Mucosa of stomach (tissue), 1 donor: ENCODE data around the gene VWCE.

Experiments used
- H3K27me3 ChIP-seq: one replicate; pipeline ENCODE4 v1.7.0; 2013; ENCODE audit warnings: mild to moderate bottlenecking, low read length; ENCODE audit not compliant: control insufficient read depth, insufficient read depth
- H3K36me3 ChIP-seq: one replicate; pipeline ENCODE4 v1.7.0; 2013; ENCODE audit warnings: low read length; ENCODE audit not compliant: control insufficient read depth, insufficient read depth
- H3K4me1 ChIP-seq: one replicate; pipeline ENCODE4 v1.7.0; 2013; ENCODE audit warnings: mild to moderate bottlenecking, low read length; ENCODE audit not compliant: control insufficient read depth, insufficient read depth
- H3K4me3 ChIP-seq: one replicate; pipeline ENCODE4 v1.7.0; 2013; ENCODE audit warnings: low read length
- H3K9ac ChIP-seq: one replicate; pipeline ENCODE4 v1.7.0; 2013; ENCODE audit warnings: mild to moderate bottlenecking, low read length, moderate library complexity
- H3K9me3 ChIP-seq: one replicate; pipeline ENCODE4 v1.7.0; 2013; ENCODE audit warnings: mild to moderate bottlenecking, low read length, moderate library complexity; ENCODE audit not compliant: control insufficient read depth
- donor health status: Pancreatic carcinoma.

VWCE gene, protein sequence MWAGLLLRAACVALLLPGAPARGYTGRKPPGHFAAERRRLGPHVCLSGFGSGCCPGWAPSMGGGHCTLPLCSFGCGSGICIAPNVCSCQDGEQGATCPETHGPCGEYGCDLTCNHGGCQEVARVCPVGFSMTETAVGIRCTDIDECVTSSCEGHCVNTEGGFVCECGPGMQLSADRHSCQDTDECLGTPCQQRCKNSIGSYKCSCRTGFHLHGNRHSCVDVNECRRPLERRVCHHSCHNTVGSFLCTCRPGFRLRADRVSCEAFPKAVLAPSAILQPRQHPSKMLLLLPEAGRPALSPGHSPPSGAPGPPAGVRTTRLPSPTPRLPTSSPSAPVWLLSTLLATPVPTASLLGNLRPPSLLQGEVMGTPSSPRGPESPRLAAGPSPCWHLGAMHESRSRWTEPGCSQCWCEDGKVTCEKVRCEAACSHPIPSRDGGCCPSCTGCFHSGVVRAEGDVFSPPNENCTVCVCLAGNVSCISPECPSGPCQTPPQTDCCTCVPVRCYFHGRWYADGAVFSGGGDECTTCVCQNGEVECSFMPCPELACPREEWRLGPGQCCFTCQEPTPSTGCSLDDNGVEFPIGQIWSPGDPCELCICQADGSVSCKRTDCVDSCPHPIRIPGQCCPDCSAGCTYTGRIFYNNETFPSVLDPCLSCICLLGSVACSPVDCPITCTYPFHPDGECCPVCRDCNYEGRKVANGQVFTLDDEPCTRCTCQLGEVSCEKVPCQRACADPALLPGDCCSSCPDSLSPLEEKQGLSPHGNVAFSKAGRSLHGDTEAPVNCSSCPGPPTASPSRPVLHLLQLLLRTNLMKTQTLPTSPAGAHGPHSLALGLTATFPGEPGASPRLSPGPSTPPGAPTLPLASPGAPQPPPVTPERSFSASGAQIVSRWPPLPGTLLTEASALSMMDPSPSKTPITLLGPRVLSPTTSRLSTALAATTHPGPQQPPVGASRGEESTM

DNA sequence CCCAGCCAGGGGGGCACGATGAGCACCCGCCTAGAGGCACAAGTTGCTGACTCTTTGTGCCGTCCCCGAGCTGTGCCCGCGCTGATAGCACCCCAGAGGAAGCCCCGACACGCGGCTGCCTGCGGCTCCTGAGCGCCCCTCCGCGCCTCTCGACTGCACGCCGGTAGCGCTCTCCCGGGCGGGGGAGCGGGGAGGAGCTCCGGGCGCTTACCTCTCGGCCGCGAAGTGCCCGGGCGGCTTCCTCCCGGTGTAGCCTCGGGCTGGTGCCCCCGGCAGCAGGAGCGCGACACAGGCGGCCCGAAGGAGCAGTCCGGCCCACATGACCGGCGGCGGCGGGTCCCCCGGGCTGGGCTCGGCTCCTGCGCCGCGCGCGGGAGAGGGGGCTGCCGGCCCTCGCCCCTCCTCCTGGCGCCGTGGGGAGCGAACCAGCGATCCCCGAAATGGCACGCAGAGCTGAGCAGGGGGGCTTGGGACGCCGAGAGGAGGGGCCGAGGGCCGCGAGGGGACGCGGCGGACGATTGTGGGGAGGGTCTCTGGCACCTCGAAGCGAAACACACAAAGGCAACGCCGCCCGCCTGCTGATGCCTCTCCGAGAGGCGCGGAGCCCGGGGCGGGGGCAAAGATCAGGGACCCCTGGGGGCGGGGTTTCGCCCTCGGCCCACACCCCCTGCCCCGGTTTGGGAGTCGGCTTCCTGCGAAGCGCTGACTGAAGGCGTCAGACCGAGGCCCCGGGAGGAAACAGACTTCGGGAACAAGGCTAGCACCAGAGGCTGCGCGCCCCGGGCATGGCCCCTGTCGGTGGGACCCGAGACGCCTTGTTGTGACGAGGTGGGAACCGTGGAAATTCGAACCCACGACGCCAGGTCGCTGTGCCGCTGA is at the start of gene VWCE:
Gene VWCE (minus strand): TSS at position 600 of the 879 bp plus-strand sequence. CDS start 279 bp downstream, at position 321.
- Histone ChIP-seq H3K4me1 (peaks cover 17% of the 10 kb centered on the region), H3K27me3 (peaks cover 28% of the 10 kb centered on the region), H3K36me3 (peaks cover 5% of the 10 kb centered on the region), H3K4me3 (peak within 1 kb of the TSS; percentile 50), H3K9ac (peak within 1 kb of the TSS; percentile 63), H3K9me3 (no peaks in the 10 kb centered on the region)

DNA sequence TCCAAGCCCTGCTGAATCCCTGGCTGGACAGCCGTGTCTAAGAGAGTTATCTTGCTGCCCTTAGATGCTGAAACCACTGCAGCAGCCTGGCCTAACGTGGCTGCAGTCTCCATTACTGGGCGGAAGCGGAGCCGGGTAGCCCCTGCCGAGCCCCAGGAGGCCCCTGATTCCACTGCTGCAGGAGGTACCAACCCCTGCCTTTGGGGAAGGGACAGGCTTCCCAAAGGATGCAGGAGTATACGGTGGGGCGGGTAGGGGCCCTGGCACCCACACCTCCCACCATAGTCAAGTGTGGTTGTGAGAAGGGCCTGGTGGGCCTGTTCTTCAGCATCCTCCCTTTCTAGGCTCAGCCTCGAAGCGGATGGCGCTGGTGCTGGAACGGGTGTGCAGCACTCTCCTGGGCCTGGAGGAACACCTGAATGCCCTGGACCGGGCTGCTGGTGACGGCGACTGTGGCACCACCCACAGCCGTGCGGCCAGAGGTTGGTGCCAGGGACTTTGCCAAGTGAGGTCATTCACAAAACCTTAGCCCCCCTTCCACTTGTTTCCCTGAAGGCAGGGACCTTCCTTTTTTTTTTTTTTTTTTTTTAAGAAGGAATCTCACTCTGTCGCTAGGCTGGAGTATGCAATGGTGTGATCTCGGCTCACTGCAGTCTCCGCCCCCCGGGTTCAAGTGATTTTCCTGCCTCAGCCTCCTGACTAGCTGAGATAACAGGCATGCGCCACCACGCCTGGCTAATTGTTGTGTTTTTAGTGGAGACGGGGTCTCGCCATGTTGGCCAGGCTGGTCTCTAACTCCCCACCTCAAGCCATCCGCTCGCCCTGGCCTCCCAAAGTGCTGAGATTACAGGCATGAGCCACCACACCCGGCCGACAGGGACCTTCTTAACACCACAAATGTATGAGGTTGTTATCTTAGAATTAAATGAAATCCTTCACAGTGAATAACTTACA is 49.0 kb upstream of the VWCE start:
- H3K27me3 ChIP-seq, result no peaks in the 10 kb centered on the region
- no peak overlapping the region for H3K4me3 ChIP-seq
- peaks cover 10% of the 10 kb centered on the region for H3K36me3 ChIP-seq

DNA sequence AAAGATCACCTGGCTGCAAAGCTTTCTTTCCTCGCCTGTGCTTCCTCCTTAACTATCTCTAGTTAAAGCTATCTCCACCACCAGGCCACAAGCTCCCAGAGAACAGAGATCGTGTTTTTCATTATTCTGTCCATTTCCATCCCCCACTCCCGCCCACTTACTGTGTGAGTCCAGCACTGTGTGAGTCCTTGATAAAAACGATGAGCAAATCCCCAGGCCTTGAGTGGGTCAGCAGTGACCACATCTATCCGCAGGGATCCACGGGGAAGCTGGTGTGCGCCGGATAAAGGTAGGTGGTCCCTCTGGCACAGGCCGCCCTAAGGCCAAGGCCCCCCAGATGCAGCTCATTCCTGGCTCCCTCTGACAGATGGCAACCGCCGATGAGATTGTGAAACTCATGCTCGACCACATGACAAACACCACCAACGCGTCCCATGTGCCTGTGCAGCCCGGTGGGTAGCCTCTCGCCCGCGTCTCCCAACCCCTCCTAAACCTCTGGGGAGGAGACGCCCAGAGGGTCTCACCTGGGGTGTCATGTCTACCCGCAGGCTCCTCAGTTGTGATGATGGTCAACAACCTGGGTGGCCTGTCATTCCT is 47.2 kb upstream of the VWCE start:
- Histone ChIP-seq H3K9ac (no peak overlapping the region), H3K4me3 (no peak overlapping the region), H3K36me3 (peaks cover 5% of the 10 kb centered on the region), H3K27me3 (no peaks in the 10 kb centered on the region), H3K9me3 (no peaks in the 10 kb centered on the region), H3K4me1 (peaks cover 15% of the 10 kb centered on the region)

More for the DNA sequence above, 49.0 kb upstream of the VWCE start:
- Histone ChIP-seq H3K9me3 (no peaks in the 10 kb centered on the region), H3K4me1 (peaks cover 24% of the 10 kb centered on the region), H3K9ac (no peak overlapping the region)

DNA sequence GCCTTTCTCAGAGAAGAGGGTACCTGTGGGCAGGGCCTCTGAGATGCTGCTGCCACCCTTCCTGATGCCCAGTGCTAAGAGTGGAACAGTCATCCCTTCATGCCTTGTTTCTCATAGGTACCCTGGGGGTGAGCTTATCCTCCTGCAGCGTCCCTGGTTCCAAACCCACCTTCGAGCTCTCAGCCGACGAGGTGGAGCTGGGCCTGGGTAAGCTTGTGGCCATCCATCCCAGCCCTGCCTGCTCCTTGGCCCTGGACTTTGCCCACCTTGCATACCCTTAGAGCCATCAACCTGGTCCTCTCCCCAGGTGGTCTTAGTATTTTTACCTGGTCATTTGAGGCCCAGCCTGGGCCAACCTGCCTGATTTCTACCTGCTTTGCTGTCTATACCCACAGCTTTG is 46.6 kb upstream of the VWCE start:
- H3K4me1 ChIP-seq, result peaks cover 13% of the 10 kb centered on the region
- H3K9me3 ChIP-seq, result no peaks in the 10 kb centered on the region
- no peak overlapping the region for H3K4me3 ChIP-seq
- H3K36me3 ChIP-seq, result peaks cover 5% of the 10 kb centered on the region
- H3K9ac ChIP-seq, result no peak overlapping the region
- no peaks in the 10 kb centered on the region for H3K27me3 ChIP-seq

DNA sequence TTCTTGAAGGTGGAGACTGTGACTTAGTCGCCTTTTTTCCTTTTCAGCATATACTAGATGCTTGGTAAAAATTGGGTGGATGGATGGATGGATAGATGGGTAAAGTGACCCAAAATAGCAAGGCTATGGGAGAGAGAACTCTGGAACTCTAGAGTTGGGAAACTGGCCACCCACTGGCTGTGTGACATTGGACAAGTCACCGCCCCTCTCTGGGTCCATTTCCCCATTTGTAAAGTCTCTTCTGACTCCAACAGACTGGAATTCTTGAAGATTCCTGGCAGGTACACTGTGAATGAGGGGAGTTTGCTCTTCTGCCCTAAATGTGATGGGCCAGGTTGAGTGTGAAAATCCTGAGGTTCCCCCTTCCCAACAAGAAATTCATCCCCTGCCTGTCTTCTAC is 45.9 kb upstream of the VWCE start:
- no peaks in the 10 kb centered on the region for H3K27me3 ChIP-seq
- no peak overlapping the region for H3K9ac ChIP-seq
- no peaks in the 10 kb centered on the region for H3K9me3 ChIP-seq
- H3K36me3 ChIP-seq, result peaks cover 5% of the 10 kb centered on the region
- H3K4me1 ChIP-seq, result peaks cover 13% of the 10 kb centered on the region
- no peak overlapping the region for H3K4me3 ChIP-seq

DNA sequence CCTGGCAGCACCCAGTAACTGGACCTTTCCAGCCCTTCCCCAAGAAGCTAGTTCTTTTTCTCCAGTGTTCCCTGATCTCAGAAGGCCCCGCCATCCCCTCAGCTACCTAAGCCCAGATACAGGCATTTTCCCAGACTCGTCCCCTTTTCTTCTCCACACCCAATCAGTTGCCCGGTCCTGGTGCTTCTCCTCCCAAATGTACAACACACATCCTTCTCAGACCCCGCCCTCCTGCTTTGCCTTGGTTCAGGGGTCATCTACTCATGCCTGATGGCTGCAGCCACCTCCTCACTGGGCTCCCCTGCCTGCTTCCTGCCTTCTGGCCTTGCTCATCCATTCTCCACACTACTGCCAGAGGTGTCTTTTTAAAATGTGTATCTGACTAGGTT is 44.4 kb upstream of the VWCE start:
- no peaks in the 10 kb centered on the region for H3K27me3 ChIP-seq
- no peak overlapping the region for H3K9ac ChIP-seq
- no peaks in the 10 kb centered on the region for H3K9me3 ChIP-seq
- H3K4me1 ChIP-seq, result peaks cover 22% of the 10 kb centered on the region
- H3K36me3 ChIP-seq, result peaks cover 5% of the 10 kb centered on the region
- H3K4me3 ChIP-seq, result no peak overlapping the region

DNA sequence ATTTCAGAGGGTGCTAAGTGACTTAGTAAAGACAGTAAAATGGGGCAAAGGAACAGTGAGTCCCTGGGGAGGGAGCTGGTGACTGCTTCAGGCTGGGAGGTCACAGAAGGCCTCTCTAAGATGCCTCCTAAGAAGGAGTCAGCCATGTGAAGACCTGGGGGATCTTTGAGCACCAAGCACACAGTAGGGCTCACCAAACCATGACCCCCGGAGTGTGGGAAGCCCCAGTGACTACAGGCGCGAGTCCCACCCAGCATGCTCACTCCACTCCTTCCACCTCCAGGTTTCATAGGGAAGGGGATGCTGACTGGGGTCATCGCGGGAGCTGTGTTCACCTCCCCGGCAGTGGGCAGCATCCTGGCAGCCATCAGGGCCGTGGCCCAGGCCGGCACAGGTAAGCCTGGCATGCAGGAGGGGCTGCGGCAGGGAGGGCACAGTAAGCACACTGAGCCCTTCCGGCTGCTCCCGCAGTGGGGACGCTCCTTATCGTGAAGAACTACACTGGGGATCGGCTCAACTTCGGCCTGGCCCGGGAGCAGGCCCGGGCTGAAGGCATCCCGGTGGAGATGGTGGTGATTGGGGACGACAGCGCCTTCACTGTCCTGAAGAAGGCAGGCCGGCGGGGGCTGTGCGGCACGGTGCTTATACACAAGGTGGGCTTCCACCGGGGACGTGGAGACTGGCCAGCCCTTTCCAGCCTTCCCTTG is 43.8 kb upstream of the VWCE start:
- peaks cover 5% of the 10 kb centered on the region for H3K36me3 ChIP-seq
- peaks cover 27% of the 10 kb centered on the region for H3K4me1 ChIP-seq
- H3K27me3 ChIP-seq, result no peaks in the 10 kb centered on the region
- H3K9me3 ChIP-seq, result no peaks in the 10 kb centered on the region
- H3K9ac ChIP-seq, result no peak overlapping the region
- H3K4me3 ChIP-seq, result no peak overlapping the region

DNA sequence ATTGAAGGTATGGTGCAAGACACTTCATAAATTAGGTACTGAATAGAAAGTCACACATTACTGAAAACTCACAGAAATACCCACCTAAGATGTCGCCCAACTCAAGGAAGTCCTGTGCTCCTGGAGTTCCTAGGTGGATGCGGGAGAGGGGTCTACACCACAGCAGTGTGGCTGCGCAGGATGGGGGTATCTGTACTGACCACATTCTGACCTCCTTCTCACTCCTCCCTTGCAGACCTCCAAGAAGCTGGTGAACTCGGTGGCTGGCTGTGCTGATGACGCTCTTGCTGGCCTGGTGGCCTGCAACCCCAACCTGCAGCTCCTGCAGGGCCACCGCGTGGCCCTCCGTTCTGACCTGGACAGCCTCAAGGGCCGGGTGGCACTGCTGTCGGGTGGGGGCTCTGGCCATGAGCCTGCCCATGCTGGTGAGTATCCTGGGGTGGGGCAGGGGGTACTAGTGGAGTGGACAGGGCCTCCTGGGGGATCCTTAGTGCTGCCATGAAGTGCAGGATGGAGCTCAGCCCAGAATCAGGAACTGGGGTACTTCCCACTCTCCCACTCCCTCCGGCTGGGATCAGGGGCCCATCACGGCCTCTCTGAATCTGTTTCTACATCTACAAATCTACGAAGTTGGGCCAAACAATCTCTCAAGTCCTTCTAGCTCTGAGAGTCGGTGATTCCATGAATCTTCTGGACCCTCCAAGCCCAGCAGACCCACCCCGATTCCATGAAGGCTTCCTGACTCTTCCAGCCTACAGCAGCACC is 42.8 kb upstream of the VWCE start:
- no peaks in the 10 kb centered on the region for H3K27me3 ChIP-seq
- H3K4me1 ChIP-seq, result peaks cover 33% of the 10 kb centered on the region
- no peaks in the 10 kb centered on the region for H3K9me3 ChIP-seq
- peaks cover 5% of the 10 kb centered on the region for H3K36me3 ChIP-seq
- no peak overlapping the region for H3K4me3 ChIP-seq
- H3K9ac ChIP-seq, result no peak overlapping the region

DNA sequence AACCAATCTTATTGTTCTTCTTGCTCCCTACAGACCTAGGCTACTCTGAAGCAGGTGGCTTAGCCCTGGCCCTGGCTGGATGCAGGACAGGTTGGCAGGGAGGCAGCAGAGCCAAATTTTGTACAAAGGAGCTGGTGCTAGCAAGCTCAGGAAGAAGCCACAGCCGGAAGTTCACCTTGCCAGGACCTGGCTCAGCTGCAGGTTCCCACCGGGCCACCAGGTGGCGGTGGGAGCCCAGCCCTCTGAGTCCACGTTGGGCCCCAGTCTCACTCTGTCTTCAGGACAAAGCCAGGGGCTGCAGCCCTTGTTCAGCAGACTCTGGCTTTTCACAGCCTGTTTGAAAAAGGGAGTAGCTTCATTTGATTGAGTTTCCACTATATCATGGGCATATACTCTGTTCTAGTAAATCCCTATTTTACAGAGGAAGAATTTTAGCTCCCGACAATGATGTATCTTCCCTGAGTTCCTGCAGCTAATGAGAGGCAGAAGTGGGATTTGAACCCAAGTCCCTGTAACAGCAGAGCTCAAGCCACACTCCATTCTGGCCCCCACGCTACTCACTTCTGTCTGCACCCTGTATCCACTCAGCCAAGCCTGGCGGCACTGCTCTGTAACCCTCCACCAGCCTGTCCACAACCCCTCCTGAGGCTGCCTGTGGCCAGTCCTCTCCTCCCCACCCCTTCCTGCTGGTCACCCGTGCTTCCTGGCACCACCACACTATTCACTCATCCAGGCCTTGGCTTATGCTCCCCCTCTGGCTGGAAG is 41.2 kb upstream of the VWCE start:
- H3K9me3 ChIP-seq, result no peaks in the 10 kb centered on the region
- no peak overlapping the region for H3K4me3 ChIP-seq
- H3K9ac ChIP-seq, result peak overlapping the region; percentile 19
- H3K4me1 ChIP-seq, result peaks cover 42% of the 10 kb centered on the region
- no peaks in the 10 kb centered on the region for H3K36me3 ChIP-seq
- H3K27me3 ChIP-seq, result no peaks in the 10 kb centered on the region
